ENCODE data around the gene GBGT1.

DNA sequence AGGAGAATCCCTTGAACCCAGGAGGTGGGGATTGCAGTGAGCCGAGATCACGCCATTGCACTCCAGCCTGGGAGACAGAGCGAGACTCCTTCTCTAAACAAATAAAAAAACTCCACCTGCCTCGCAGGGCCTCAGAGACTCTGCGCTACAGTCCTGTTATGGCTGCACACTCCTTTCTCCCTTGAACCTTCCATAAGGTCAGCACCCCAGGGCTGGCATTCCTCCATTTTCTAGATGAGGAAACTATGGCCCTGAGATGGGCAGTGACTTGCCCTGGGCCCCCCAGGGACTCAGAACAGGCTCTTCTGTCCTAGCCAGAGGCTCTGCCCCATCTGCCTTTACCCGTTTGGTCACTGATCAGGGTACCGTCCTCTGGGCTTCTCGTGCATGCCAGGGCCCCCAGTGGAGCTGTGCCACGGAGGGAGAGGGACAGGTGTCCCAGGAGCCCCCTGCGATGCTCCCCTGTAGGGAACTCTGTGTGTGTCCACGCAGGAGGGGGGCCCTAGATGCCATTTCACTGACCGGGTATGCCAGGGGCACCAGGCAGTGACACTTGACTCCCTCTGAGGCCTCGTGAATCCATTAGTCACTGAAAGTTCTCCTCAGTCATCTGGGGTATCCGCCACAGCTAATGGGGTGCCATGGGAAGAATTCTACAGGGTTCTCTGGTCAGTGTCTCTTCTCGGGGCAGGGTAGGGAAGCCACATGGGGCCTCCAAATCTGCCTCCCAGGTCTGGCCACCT lies 58.8 kb downstream of the GBGT1 start:
- TF ChIP-seq, protein P1, sequence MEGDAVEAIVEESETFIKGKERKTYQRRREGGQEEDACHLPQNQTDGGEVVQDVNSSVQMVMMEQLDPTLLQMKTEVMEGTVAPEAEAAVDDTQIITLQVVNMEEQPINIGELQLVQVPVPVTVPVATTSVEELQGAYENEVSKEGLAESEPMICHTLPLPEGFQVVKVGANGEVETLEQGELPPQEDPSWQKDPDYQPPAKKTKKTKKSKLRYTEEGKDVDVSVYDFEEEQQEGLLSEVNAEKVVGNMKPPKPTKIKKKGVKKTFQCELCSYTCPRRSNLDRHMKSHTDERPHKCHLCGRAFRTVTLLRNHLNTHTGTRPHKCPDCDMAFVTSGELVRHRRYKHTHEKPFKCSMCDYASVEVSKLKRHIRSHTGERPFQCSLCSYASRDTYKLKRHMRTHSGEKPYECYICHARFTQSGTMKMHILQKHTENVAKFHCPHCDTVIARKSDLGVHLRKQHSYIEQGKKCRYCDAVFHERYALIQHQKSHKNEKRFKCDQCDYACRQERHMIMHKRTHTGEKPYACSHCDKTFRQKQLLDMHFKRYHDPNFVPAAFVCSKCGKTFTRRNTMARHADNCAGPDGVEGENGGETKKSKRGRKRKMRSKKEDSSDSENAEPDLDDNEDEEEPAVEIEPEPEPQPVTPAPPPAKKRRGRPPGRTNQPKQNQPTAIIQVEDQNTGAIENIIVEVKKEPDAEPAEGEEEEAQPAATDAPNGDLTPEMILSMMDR (IDR thresholded peaks at IDR 0.05): no peak
- TF ChIP-seq EZH2 (IDR thresholded peaks at IDR 0.05; ENCODE audit: borderline replicate concordance, insufficient read depth, low read depth, low read length, poor library complexity, severe bottlenecking): no peak

All from B cell (primary cell).